Measurements from ENCODE around the gene DUSP22. TPM values are rescaled to one million over a fixed set of nuclear protein-coding genes. Genes with fewer than 3 reads are reported as not detected.
"Not testable (repeated sequence)": the region's sequence is repeated elsewhere in the genome, so short reads cannot be mapped to it uniquely, and the experiment has no call there.

DUSP22 gene
- total RNA-seq, 2 donors from 2014 or later = 22.2 to 33.3 TPM

DNA sequence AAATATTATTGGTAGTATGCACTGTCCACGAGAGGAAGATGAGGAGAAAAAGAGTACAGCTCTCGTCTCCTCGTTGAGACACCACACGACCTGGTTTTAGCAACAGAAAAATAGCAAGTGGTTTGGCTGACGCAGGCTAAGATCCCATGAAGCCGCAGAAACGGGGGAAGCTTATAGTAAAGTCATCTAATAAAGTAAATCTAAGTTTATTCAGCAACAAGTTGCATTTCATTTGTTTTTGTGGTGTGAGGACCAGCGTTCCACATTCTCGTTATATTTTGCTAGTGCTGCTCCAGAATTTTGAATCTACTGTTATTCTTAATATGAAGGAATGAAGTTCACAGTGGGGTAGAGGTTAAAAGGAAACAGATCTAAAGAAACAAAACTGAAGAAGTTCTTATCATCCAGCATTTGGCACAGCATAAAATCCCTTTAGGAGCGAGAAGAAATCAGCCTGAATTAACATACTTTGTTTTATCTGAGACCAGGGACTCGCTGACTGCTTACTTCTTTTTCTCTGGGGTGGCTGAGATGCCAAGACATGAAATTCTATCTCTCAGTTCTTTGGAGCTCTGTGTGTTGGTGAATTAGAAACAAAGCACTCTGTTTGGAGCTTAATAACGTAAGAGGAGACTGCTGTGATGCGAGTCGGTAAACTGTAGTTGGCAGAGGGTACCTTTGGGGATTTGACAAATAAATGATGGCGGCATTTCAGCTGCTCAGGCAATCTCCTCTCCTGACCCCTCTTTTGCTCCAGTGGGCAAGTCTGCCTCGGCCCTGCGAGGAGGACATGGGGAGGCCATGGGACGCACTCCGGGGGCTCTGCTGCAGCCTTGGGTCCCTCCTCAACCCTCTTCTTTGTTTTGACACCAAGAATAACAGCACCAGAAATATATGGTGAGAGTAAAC is 74.4 kb downstream of the DUSP22 start:
- ATAC-seq = no peak
- no peak for DNase-seq (ENCODE audit: low spot score in 2 of 2)
- Mint-ChIP-seq H3K36me3 (peaks cover 23 to 31% of the 10 kb centered on the region in 2 donors), H3K27ac (no peak overlapping the region), H3K9me3 (peaks cover 17 to 33% of the 10 kb centered on the region in 2 donors)

DNA sequence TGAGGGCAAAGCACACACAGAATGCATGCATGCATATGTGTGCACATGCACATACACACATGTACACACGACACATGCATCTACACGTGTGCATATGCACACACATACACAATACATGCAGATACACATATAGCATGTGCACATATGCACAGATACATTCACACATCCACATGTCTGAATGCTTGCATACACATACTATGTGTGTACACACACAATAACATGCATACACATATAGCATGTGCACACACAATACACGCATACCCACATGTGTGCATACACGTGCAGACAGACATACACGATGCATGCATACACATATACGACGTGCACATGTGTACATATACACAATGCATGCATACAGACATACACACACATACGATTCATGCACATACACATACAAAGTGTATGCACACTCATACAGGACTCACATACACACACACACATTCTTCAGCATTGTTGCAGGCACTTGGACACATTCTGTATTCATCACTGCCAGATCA is 75.1 kb downstream of the DUSP22 start:
- H3K36me3 Mint-ChIP-seq = peaks cover 23 to 31% of the 10 kb centered on the region in 2 donors
- H3K27ac Mint-ChIP-seq = no peak overlapping the region
- H3K9me3 Mint-ChIP-seq = peaks cover 16 to 32% of the 10 kb centered on the region in 2 donors
- DNase-seq (ENCODE audit: low spot score in 2 of 2) (no peak), ATAC-seq (no peak)

DNA sequence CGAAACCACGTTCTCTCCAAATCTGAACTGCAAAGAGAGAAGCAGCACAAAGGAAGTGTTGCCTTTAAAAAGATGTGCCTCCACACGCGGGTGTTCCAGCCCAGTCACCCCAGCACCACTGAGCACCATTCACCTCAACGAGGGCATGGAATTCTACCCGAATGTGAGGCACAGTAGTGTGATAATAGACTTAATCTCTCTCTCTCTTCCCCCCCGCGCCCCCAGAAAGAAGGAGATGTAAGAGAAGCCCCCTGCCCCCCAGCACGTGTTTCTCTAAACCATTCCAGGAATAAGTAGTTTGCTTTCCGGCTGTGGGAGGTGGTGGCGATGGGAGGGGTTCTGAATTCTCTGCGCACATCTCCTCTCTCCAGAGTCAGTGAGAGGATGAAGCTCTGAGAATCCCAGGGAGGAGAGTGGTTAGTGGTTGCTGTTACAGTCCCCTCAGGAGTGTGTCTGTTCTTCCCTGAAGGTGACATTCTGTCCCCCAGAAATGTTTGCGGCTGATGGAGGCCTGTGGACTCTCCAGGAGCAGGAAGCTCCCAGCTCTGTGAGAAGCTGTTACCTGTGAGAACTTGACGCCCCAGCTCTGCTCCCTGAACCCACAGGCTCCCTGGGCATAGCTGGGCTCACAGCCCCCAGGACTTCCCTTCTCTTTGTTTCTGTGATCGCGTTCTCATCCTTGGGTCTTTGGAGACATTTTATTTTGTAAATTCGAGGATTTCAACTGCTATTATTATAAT is 75.8 kb downstream of the DUSP22 start:
- peaks cover 10 to 26% of the 10 kb centered on the region in 2 donors for H3K9me3 Mint-ChIP-seq
- ATAC-seq (no peak), DNase-seq (ENCODE audit: low spot score in 2 of 2) (no peak)
- no peak overlapping the region for H3K27ac Mint-ChIP-seq
- H3K36me3 Mint-ChIP-seq = peaks cover 18 to 26% of the 10 kb centered on the region in 2 donors

DNA sequence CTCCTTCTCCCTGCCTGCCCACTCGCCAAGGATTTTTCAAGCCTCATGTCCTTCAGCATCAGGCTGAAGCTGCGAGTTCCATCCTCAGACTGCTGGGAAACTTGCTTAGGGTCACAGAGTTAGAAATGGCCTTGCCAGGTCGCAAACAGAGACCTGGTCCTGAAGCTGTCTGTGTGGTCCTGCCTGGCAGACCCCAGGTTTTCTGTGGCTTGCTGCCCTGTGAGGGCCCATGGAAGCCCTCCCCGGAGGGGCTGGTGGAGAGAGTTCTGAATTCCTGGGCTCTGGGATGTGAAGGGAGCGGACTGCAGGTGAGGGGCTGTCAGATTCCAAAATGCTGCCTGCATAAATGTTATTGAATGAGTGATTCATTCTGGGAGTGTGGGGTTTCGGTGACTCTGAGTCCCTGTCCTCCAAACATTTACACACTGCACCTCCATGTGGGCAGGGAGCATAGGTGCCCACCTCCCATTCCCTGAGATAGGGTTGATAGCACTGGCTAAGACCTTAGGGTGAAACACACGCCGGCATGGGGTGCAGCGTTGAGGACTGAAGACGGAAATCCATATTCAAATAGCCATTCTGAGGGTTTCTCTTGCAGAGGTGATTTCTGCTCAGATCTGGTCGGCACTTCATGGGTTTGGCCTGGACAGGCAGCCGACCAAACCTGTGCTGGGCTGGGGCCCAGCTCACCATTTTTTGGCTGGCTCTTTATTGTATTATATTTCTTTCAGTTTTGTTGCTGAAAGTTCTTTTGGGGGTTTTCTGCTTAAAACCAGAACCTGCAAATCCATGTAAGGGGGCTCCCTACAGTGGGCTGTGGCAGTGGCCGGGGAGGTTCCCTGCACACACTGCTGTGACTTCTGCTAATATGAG is 77.5 kb downstream of the DUSP22 start:
- no peak for ATAC-seq
- DNase-seq (ENCODE audit: low spot score in 2 of 2) = no peak
- peaks cover 6 to 16% of the 10 kb centered on the region in 2 donors for H3K36me3 Mint-ChIP-seq
- H3K27ac Mint-ChIP-seq = no peak overlapping the region
- H3K9me3 Mint-ChIP-seq = peaks cover 5 to 14% of the 10 kb centered on the region in 2 donors

DNA sequence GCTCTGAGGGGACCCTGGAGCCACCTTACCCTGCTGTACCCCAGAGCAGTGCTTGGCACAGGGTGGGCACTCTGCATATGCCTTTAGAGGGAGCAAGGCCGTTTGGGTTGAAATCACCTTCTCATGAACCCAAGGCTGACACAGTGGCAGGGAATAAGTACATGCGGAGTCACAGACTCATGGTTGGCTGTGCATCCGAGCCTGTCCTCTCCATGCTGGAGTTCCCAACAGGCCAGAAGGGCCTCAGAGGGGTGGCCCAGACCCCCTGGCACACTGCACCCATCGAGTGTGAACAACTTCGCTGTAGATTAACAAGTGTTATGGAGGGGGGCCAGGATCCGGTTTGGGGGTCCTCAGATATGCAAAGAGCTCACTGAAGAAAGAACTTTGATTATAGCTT is 78.3 kb downstream of the DUSP22 start:
- peaks cover 6 to 16% of the 10 kb centered on the region in 2 donors for H3K36me3 Mint-ChIP-seq
- no peak for ATAC-seq
- DNase-seq (ENCODE audit: low spot score in 2 of 2) = no peak

DNA sequence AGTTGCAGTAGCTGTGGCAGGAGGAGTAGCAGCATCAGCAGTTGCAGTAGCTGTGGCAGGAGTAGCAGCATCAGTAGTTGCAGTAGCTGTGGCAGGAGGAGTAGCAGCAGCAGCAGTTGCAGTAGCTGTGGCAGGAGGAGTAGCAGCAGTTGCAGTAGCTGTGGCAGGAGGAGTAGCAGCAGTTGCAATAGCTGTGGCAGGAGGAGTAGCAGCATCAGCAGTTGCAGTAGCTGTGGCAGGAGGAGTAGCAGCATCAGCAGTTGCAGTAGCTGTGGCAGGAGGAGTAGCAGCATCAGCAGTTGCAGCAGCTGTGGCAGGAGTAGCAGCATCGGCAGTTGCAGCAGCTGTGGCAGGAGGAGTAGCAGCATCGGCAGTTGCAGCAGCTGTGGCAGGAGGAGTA is 79.6 kb downstream of the DUSP22 start:
- DNase-seq (ENCODE audit: low spot score in 2 of 2); ATAC-seq; H3K27ac Mint-ChIP-seq: not testable (repeated sequence)
- Mint-ChIP-seq H3K9me3 (peaks cover 5 to 10% of the 10 kb centered on the region in 2 donors), H3K36me3 (peaks cover 6 to 14% of the 10 kb centered on the region in 2 donors)

More for the DNA sequence above, 78.3 kb downstream of the DUSP22 start:
- peaks cover 5 to 13% of the 10 kb centered on the region in 2 donors for H3K9me3 Mint-ChIP-seq
- no peak overlapping the region for H3K27ac Mint-ChIP-seq

DNA sequence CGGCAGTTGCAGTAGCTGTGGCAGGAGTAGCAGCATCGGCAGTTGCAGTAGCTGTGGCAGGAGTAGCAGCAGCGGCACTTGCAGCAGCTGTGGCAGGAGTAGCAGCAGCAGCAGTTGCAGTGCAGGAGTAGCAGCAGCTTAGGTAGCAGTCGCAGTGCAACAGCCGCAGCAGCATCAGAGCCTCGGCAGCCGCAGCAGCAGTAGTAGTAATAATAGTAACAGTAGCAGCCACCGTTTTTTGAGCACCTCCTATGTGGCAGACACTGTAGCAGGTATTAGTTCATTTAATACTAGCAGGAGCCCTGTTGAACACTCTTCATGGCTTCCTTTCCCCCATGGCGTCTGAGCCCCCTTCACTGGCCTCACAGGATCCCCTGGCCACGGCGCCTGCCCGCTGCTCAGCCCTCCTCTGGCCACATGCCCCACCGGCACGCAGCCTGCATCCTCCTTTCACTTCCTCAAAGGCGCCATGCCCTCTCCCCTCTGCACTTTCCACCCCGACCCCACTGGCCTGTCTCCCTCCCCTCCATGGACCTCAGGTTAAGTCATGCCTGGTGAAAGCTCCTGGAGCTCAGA is 80.1 kb downstream of the DUSP22 start:
- no peak overlapping the region for H3K27ac Mint-ChIP-seq
- DNase-seq (ENCODE audit: low spot score in 2 of 2) = no peak
- ATAC-seq = no peak
- H3K9me3 Mint-ChIP-seq = peaks cover 5 to 6% of the 10 kb centered on the region in 2 donors
- peaks cover 6 to 9% of the 10 kb centered on the region in 2 donors for H3K36me3 Mint-ChIP-seq

DNA sequence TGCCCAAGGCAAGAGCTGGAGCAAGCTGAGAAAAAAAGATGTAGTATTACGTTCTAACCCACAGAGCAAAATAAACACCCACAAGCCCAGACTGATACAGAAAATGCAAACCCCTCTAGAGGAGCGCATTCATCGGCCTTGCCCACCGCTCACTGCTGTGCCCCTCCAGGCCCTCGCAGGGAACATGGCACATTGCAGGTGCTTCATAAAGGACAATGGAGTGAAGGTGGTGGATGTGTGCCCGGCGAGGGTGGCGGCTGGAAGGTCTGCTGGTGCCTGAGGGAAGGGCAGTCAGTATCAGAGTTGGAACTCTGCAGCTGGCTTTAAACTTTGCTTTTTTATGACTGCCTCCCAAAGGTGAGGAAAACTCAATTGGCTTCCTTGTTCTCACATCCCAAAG is 80.7 kb downstream of the DUSP22 start:
- Mint-ChIP-seq H3K9me3 (peaks cover 4 to 5% of the 10 kb centered on the region in 2 donors), H3K36me3 (peaks cover 5 to 6% of the 10 kb centered on the region in 2 donors), H3K27ac (no peak overlapping the region)
- ATAC-seq (no peak), DNase-seq (ENCODE audit: low spot score in 2 of 2) (no peak)

DNA sequence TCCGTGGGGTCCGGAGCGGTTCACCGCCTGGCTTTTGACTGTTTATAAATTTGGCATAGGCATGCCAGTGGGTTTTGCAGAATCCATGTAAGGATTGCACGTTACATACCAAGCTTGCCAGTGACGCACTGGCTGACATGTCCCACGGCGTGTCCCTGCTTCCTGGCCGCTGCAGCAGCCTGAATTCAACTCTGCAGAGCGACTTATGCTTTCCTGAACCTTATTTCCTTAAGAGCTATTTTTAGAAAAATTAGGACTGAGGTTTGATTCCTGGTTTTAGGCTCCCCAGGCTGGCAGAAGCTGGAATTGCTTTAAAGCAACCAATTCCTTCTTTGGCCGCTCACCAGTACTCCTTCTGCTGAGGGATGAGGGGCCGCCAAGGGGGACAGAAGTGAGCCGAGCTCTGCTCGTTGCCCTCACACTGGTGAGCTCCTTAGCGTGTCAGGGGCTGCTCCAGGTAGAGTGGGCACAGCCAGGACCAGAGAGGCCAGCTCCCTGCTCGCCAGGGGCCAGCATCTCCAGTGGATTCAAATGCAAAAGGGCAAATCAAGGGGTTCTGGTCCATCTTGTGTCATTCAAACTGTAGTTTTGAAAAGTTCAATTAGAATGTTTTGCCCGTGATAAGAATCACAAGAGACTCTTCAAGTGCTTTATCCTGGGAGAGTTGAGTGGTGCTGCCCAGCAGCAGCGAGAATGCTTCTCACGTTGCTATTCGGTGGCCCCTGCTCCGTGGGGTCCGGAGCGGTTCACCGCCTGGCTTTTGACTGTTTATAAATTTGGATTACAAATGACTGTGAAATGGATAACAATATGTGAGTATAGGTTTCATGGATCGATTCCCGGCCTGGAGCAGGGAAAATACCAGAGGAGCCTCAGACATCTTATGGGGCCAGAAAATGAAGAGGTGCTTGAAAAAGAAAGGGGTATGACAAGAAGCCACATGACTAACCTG is 81.8 kb downstream of the DUSP22 start:
- no peak for ATAC-seq
- H3K9me3 Mint-ChIP-seq = peaks cover 4 to 5% of the 10 kb centered on the region in 2 donors
- H3K36me3 Mint-ChIP-seq = peaks cover 5 to 6% of the 10 kb centered on the region in 2 donors
- DNase-seq (ENCODE audit: low spot score in 2 of 2) = no peak
- no peak overlapping the region for H3K27ac Mint-ChIP-seq

DNA sequence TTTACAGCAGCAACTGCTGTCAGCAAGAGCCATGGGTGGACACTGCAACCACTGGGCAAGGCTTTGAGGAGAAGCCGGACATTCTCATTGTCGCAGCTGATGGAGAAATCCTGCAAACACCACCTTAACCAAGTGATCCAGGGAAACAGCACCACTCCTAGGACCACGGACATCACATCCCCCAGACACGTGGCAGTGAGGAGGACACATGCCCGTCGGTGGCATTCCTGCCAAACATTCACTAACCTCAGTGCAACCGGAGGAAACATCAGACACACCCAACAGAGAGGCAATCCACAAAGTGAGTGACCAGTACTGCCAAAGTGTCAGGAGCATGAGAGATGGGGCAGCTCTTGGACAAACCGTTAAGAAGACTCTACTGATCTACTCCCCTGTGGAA is 82.7 kb downstream of the DUSP22 start:
- Mint-ChIP-seq H3K36me3 (peaks cover 5 to 6% of the 10 kb centered on the region in 2 donors), H3K9me3 (peaks cover 4 to 5% of the 10 kb centered on the region in 2 donors), H3K27ac (no peak overlapping the region)
- DNase-seq (ENCODE audit: low spot score in 2 of 2) (no peak), ATAC-seq (no peak)

DNA sequence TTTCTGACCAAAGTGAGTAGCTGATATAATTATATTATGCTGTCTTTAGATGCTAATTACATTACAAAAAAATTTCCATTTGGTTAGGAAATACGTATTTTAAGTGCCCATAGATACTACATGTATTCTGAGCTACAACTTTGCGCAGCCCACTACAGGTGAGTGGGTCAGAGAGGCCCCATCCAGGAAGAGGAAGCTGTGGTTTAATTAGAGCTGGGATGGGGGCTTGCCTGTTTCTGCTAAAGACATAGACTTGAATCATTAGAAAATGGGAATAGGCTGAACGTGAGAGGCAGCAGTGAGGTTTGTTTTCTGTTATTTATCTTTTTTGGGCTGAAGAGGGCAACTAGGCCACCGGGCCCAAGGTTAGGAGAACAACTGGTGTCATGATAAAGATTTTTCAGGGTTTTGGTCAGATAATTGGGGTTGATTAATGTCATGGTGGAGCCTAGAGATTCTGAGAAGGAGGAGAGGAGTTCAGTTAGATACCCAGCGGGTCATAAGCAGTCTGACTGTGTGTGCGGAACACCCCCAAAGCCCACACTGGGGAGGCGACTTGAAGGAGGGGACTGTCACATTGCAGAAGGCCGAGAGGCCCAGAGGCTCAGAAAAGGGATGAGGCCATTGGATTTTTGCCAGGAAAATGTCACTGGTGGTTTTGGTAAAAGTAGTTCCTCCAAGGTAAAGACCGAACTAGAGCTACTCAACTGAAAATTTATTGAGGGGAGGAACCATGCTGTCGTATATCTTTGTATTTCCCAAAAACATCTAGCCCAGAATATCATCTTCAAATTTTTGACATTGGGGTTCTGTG is 84.7 kb downstream of the DUSP22 start:
- DNase-seq (ENCODE audit: low spot score in 2 of 2) = no peak
- Mint-ChIP-seq H3K27ac (no peak overlapping the region), H3K9me3 (no peaks in the 10 kb centered on the region), H3K36me3 (peaks cover 0 to 4% of the 10 kb centered on the region in 2 donors)
- no peak for ATAC-seq

DNA sequence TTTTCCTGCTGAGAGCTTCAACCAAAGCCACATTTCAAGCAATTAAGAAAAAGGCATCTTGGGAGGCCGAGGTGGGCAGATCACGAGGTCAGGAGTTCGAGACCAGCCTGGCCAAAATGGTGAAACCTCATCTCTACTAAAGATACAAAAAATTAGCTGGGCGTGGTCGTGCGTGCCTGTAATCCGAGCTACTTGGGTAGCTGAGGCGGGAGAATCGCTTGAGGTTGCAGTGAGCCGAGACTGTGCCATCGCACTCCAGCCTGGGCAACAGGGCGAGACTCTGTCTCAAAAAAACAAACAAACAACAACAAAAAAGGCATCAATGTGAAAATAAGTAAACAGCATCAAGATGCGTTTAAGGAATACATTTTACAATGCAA is 85.3 kb downstream of the DUSP22 start:
- ATAC-seq; DNase-seq (ENCODE audit: low spot score in 2 of 2); H3K27ac Mint-ChIP-seq; H3K36me3 Mint-ChIP-seq; H3K9me3 Mint-ChIP-seq: not testable (repeated sequence)

DNA sequence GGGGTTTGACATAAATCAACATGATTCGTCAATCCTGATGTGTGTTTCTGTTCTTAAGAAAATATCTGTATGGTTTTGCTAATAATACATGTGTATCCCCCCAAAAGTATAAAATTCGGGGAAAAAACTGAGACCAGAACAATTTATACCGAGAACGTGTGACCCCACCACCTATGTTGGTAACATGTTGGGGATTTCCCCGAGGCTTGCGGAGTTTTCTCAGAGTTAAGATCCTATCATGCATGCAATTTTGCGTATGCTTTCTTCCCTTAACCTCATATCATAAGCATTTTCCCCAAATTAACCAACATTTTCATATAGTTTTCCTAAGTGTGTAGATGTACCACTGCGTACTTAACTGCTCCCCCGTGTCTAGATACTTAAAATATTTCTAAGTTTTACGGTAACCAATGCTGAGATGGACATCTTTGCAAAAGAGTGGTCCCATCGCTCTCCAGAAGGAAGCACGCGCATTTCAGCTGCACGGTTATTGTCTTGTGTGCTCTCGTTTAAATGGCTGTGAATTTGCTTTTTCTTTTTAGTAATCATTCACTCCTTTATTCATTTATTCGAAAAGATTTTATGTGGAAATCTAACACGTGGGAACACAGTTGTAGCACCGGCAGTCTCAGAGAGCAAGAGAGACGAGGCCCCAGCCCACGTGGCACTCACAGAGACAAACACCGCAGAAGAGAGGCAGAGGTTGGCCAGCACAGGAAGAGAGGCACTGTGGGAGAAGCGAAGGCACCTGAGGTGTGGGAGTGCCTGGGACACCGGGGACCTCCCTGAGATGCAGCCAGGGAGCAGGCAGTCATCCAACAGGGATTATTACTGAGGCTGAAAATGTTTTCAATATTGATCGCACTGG is 86.0 kb downstream of the DUSP22 start:
- no peaks in the 10 kb centered on the region for H3K9me3 Mint-ChIP-seq
- peaks cover 0 to 4% of the 10 kb centered on the region in 2 donors for H3K36me3 Mint-ChIP-seq
- H3K27ac Mint-ChIP-seq = no peak overlapping the region
- DNase-seq (ENCODE audit: low spot score in 2 of 2) (no peak), ATAC-seq (no peak)
